ENCODE measurements around the gene SLIT1. TPM values are rescaled to one million over a fixed set of nuclear protein-coding genes. Genes with fewer than 3 reads are reported as not detected.

SLIT1 gene
- total and polyA plus RNA-seq, 2 of the 8 experiments (the other 6 are each of a cell fraction or from before 2014, with no cell fraction given): 0.70 to 0.88 TPM

GRCh38 chr10:97075961-97076525, 109.7 kb downstream of the SLIT1 start:
- 85% methylated on average over 7 of the region's 7 CpGs; no CpG with 5 or more reads in 1 of the 2 experiments for WGBS, 2 experiments (ENCODE audit: extremely low coverage in 1 of 2, insufficient coverage in 1 of 2, insufficient read length in 1 of 2, insufficient replicate concordance in 2 of 2, low coverage in 1 of 2, low lambda C conversion rate in 2 of 2, missing lambda C conversion rate in 1 of 2)
- H3K23me2 ChIP-seq (ENCODE audit: low read depth, low read length): no peaks in the 10 kb centered on the region
- H3K4me2 ChIP-seq (ENCODE audit: insufficient read depth in 1 of 2, low read depth in 2 of 2, low read length in 2 of 2): no peak overlapping the region
- H2BK5ac ChIP-seq (ENCODE audit: low read depth, low read length): no peak overlapping the region
- DNase-seq (ENCODE audit: low read depth in 1 of 2, low spot score in 2 of 2) (no peak), FAIRE-seq (no peak)
- no peak overlapping the region for H3K18ac ChIP-seq (ENCODE audit: extremely low read depth, low read length)
- no peak overlapping the region for H2AK5ac ChIP-seq (ENCODE audit: low read depth, low read length)
- peaks cover 0 to 29% (median 13%) of the 10 kb centered on the region in 4 experiments; a peak in 5 of 7 replicates for H3K4me1 ChIP-seq (replicated peaks in 1 of 4; ENCODE audit: control insufficient read depth in 3 of 4, insufficient read depth in 4 of 4, low read length in 3 of 4)
- H3K56ac ChIP-seq (replicated peaks; ENCODE audit: insufficient read length, low read depth, low read length): no peak overlapping the region
- H4K20me1 ChIP-seq (replicated peaks in 1 of 2; ENCODE audit: control insufficient read depth in 1 of 2, insufficient read depth in 2 of 2, low read length in 2 of 2): no peaks in the 10 kb centered on the region
- H4K91ac ChIP-seq (replicated peaks; ENCODE audit: insufficient read length, low read length): no peak overlapping the region
- no peak overlapping the region for H3K23ac ChIP-seq (ENCODE audit: insufficient read length)
- H3K4me3 ChIP-seq (ENCODE audit: extremely low read depth in 1 of 4, insufficient read depth in 2 of 4, low read depth in 3 of 4, low read length in 4 of 4): no peak overlapping the region
- H3K27me3 ChIP-seq (replicated peaks in 1 of 4; ENCODE audit: control insufficient read depth in 3 of 4, extremely low read depth in 1 of 4, insufficient read depth in 3 of 4, low read length in 3 of 4): 0 out of 7 replicates have a peak, but pooled peaks cover 0 to 3% (median 0%) of the 10 kb centered on the region in 4 experiments
- H3K27ac ChIP-seq (ENCODE audit: low read depth, low read length): no peak overlapping the region
- H2BK20ac ChIP-seq (ENCODE audit: low read length): peak overlapping the region; percentile 90; the same call in 1 of the 2 replicates
- no peak overlapping the region for H3K14ac ChIP-seq (ENCODE audit: insufficient read length)
- POLR2A ChIA-PET (ENCODE audit: partially characterized antibody): no interaction called here
- no peaks in the 10 kb centered on the region for H3K36me3 ChIP-seq (ENCODE audit: control insufficient read depth in 2 of 4, insufficient read depth in 4 of 4, low read length in 3 of 4)
- CTCF ChIA-PET (ENCODE audit: partially characterized antibody): interaction anchor here (19.8 to 42.3 kb wide), 5 partner anchors 3 to 142 kb away, joined by 320 to 1348 read pairs (median 335); partner anchors contain the start of gene SLIT1
- H3K9ac ChIP-seq (replicated peaks in 1 of 4; ENCODE audit: extremely low read depth in 1 of 4, low read depth in 3 of 4, low read length in 3 of 4): no peak overlapping the region
- no peak overlapping the region for H3K4ac ChIP-seq (replicated peaks; ENCODE audit: insufficient read length, low read depth, low read length)
- no peak overlapping the region for H4K5ac ChIP-seq (ENCODE audit: insufficient read length, low read depth, low read length)
- H3K79me2 ChIP-seq (ENCODE audit: control insufficient read depth in 1 of 2, insufficient read depth in 2 of 2, low read length in 2 of 2): no peaks in the 10 kb centered on the region
- no peak overlapping the region for H4K8ac ChIP-seq (ENCODE audit: extremely low read depth, insufficient read depth, low read length)
- no peaks in the 10 kb centered on the region for H3K9me3 ChIP-seq (ENCODE audit: insufficient read depth in 2 of 2, low read depth in 1 of 2, low read length in 1 of 2)
- no peak overlapping the region for H2BK120ac ChIP-seq (replicated peaks; ENCODE audit: low read depth, low read length)
- H3K79me1 ChIP-seq (ENCODE audit: low read depth, low read length): no peaks in the 10 kb centered on the region
- H2AFZ ChIP-seq (ENCODE audit: low read length): no peak overlapping the region
- TF ChIP-seq POLR2AphosphoS5 (IDR thresholded peaks at IDR 0.05; ENCODE audit: low read depth, low read length): no peak
- no peak for TF ChIP-seq BACH1 (IDR thresholded peaks at IDR 0.05; ENCODE audit: low read length)
- no peak for TF ChIP-seq CHD1 (IDR thresholded peaks at IDR 0.05; ENCODE audit: low read depth, low read length)
- TF ChIP-seq EGR1 (IDR thresholded peaks at IDR 0.05; ENCODE audit: borderline replicate concordance, low read depth, low read length): no peak
- no peak for TF ChIP-seq SP1 (IDR thresholded peaks at IDR 0.05; ENCODE audit: low read depth, low read length)
- no peak for TF ChIP-seq E2F6 (IDR thresholded peaks at IDR 0.05)
- no peak for TF ChIP-seq BRCA1 (IDR thresholded peaks at IDR 0.05; ENCODE audit: low read depth, low read length)
- TF ChIP-seq, protein P1, sequence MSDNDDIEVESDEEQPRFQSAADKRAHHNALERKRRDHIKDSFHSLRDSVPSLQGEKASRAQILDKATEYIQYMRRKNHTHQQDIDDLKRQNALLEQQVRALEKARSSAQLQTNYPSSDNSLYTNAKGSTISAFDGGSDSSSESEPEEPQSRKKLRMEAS (IDR thresholded peaks at IDR 0.05): no peak
- no peak for TF ChIP-seq YY1 (IDR thresholded peaks at IDR 0.05; ENCODE audit: low read depth, low read length)
- no peak for TF ChIP-seq SRF (IDR thresholded peaks at IDR 0.05; ENCODE audit: low read depth, low read length)
- TF ChIP-seq SUZ12 (IDR thresholded peaks at IDR 0.05; ENCODE audit: low read length): no peak
- TF ChIP-seq CBX8 (IDR thresholded peaks at IDR 0.05; ENCODE audit: borderline replicate concordance, low read depth, low read length): no peak
- no peak overlapping the region for H2BK15ac ChIP-seq (ENCODE audit: low read length)
- no peak overlapping the region for H2BK12ac ChIP-seq (ENCODE audit: low read depth, low read length)

Data from H1 (cell line).